ENCODE measurements around the gene POLD4.

DNA sequence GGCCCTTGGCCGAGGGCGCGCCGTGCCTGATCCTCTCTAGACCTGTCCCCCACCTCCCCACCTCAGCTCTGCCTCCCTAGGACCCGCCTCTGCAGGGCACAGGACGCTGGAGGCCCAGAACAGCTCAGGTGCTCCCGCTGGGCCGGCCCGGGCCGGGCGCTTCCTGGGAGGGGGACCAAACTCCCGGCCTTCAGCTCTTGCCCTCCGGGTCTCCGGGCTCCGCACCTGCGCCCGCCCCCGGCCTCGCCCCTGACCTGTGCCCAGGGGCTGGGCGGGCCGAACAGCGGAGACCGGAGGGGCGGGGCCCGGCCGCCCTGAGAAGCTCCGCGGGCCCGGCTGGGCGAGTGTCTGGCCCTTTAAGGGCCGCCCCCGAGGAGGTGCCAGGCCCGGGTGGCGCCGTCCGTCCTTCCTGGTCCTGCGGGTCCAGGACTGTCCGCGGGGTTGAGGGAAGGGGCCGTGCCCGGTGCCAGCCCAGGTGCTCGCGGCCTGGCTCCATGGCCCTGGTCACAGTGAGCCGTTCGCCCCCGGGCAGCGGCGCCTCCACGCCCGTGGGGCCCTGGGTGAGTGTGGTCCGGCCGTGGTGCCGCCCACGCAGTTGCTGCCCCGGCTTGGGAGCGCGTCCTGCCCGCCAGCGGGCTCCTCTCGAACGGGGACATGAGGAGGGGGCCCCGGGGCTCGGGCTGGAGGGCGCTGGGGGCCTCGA lies 50.1 kb downstream of the POLD4 start, which contains the start of gene SSH3:
- TF ChIP-seq, protein P1, sequence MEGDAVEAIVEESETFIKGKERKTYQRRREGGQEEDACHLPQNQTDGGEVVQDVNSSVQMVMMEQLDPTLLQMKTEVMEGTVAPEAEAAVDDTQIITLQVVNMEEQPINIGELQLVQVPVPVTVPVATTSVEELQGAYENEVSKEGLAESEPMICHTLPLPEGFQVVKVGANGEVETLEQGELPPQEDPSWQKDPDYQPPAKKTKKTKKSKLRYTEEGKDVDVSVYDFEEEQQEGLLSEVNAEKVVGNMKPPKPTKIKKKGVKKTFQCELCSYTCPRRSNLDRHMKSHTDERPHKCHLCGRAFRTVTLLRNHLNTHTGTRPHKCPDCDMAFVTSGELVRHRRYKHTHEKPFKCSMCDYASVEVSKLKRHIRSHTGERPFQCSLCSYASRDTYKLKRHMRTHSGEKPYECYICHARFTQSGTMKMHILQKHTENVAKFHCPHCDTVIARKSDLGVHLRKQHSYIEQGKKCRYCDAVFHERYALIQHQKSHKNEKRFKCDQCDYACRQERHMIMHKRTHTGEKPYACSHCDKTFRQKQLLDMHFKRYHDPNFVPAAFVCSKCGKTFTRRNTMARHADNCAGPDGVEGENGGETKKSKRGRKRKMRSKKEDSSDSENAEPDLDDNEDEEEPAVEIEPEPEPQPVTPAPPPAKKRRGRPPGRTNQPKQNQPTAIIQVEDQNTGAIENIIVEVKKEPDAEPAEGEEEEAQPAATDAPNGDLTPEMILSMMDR (IDR thresholded peaks at IDR 0.05; ENCODE audit: extremely low read depth in 1 of 2, insufficient read depth in 1 of 2, low read depth in 1 of 2, low read length in 2 of 2) = no peak
- TF ChIP-seq, protein P2, sequence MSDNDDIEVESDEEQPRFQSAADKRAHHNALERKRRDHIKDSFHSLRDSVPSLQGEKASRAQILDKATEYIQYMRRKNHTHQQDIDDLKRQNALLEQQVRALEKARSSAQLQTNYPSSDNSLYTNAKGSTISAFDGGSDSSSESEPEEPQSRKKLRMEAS (IDR thresholded peaks at IDR 0.05; ENCODE audit: insufficient read depth, insufficient read length) = no peak
- TF ChIP-seq POLR2AphosphoS5 (IDR thresholded peaks at IDR 0.05; ENCODE audit: insufficient read depth, low read depth, low read length) (no peak), POLR2A (IDR thresholded peaks at IDR 0.05; ENCODE audit: low read depth, low read length) (peak; percentile 51), EZH2 (IDR thresholded peaks at IDR 0.05; ENCODE audit: borderline replicate concordance, low read depth, low read length, severe bottlenecking) (no peak), FOS (IDR thresholded peaks at IDR 0.05; ENCODE audit: borderline replicate concordance, insufficient read depth, low read length) (no peak)
